ENCODE results near the gene TPX2. TPM values are rescaled to one million over a fixed set of nuclear protein-coding genes. Genes with fewer than 3 reads are reported as not detected.

TPX2 gene
- total RNA-seq, 4 donors from 2014 or later, result 5.9 to 10.2 (median 7.3) TPM

DNA sequence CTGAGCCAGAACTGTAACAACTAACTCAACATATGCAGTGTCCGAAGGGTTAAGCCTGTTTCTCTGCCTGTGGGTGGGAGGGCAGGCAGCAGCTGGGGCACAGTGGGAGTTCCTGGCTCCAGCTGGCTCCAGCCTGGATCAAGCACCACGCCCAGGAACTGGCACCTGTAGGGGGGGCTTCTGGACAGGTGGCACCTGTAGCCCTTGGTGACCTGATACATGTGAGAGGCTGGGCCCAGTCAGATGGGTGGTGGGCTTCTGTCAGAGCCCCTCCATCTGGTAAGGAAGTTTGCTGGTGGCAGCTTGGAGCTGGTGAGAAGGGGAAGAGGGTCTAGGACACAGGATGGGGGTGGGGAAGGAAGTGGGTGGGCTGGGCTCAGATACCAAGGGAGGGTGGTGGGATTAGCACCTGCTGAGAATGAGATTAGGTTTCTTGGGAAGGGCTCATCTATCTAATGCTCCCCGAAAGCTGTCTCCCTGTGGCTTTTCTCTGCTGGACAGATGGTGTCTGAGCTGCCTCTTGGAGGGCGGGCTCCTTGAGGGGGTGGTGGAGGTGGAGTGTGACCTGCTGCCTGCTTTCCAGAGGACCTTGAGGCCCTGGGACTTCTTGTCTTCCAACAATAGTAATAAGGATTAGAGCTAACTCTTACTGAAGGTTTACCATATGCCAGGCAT lies 45.0 kb upstream of the TPX2 start:
- DNase-seq (ENCODE audit: low spot score in 2 of 2), result no peak
- WGBS, 2 donors, result 63 to 68% methylated on average over 4 of the region's 4 CpGs

DNA sequence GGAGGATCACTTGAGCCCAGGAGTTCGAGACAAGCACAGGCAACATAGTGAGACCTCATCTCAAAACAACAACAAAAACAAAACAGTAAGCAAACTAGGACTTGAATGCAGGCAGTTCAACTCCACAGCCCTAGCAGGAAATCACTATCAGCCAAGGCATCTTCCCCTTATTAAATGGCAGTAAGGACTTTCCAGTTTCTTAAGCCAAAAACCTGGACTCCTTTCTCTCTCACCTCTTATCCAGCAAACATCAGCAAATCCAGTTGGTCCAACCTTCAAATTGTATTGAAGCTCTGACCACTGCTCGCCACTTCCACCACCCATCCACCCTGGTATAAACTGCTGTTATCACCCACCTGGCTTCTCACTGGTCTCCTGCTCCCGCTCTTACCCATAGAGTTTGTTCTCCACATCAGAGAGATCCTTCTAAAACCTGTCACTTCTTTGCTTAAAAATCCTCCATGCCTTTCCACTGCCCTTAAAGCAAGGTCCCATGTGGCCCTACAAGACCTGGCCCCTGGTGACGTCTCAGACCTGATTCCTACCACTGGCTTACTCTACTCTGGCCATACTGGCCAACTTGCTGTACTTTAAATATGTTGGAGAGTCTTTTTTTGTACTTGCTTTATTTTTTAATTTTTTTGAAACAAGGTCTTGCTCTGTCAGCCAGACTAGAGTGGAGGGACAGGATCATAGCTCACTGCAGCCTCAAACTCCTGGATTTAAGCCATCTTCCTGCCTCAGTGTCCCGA lies 44.1 kb upstream of the TPX2 start:
- H3K4me3 ChIP-seq (ENCODE audit: low read depth, poor library complexity, severe bottlenecking), result no peak overlapping the region
- DNase-seq (ENCODE audit: low spot score in 2 of 2), result no peak
- 75 to 88% methylated on average over 5 of the region's 5 CpGs for WGBS, 2 donors
- TF ChIP-seq, protein P1, sequence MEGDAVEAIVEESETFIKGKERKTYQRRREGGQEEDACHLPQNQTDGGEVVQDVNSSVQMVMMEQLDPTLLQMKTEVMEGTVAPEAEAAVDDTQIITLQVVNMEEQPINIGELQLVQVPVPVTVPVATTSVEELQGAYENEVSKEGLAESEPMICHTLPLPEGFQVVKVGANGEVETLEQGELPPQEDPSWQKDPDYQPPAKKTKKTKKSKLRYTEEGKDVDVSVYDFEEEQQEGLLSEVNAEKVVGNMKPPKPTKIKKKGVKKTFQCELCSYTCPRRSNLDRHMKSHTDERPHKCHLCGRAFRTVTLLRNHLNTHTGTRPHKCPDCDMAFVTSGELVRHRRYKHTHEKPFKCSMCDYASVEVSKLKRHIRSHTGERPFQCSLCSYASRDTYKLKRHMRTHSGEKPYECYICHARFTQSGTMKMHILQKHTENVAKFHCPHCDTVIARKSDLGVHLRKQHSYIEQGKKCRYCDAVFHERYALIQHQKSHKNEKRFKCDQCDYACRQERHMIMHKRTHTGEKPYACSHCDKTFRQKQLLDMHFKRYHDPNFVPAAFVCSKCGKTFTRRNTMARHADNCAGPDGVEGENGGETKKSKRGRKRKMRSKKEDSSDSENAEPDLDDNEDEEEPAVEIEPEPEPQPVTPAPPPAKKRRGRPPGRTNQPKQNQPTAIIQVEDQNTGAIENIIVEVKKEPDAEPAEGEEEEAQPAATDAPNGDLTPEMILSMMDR (IDR thresholded peaks at IDR 0.05), result no peak
- no peak for TF ChIP-seq POLR2A (IDR thresholded peaks at IDR 0.05)
- intact Hi-C loops (cut with DNase I; ENCODE audit: low total_unique reads), result no loop called here

More for the DNA sequence above, 45.0 kb upstream of the TPX2 start:
- intact Hi-C loops (cut with DNase I; ENCODE audit: low total_unique reads), result no loop called here
- TF ChIP-seq POLR2A (IDR thresholded peaks at IDR 0.05), result no peak
- TF ChIP-seq, protein P1 (IDR thresholded peaks at IDR 0.05), result no peak
- no peak overlapping the region for H3K4me3 ChIP-seq (ENCODE audit: low read depth, poor library complexity, severe bottlenecking)

- TF ChIP-seq, protein P1 (IDR thresholded peaks at IDR 0.05), result peak in 1 of 3 donors; percentile 100
- TF ChIP-seq POLR2A (IDR thresholded peaks at IDR 0.05), result no peak
- intact Hi-C loops (cut with DNase I; ENCODE audit: low total_unique reads), result no loop called here
- H3K4me3 ChIP-seq (ENCODE audit: low read depth, poor library complexity, severe bottlenecking), result no peak overlapping the region
- no peak for DNase-seq (ENCODE audit: low spot score in 2 of 2)
- 88 to 91% methylated on average over 12 of the region's 12 CpGs for WGBS, 2 donors
These were observed 43.0 kb upstream of the TPX2 start for GRCh38 chr20:31695849-31696804.

DNA sequence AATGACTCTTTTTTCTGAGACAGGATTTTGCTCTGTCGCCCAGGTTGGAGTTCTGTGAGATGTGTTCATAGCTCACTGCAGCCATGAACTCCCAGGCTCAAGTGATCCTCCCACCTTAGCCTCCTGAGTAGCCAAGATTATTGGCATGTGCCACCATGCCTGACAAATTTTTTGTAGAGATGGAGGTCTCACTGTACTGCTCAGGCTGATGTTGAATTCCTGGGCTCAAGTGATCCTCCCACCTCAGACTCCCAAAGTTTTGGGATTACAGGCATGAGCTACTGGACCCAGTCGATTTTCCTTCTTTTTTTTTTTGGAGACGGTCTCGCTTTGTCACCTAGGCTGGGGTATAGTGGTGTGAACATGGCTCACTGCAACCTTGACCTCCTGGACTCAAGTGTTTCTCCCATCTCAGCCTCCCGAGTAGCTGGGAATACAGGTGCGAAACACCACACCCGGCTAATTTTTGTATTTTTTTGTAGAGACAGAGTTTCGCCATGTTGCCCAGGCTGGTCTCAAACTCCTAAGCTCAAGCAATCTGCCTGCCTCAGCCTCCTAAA lies 40.8 kb upstream of the TPX2 start:
- TF ChIP-seq POLR2A (IDR thresholded peaks at IDR 0.05), result no peak
- TF ChIP-seq, protein P1 (IDR thresholded peaks at IDR 0.05), result no peak
- intact Hi-C loops (cut with DNase I; ENCODE audit: low total_unique reads), result no loop called here

More for the DNA sequence above, 40.8 kb upstream of the TPX2 start:
- WGBS, 2 donors, result 92 to 97% methylated on average over 8 of the region's 8 CpGs
- no peak for DNase-seq (ENCODE audit: low spot score in 2 of 2)
- no peak overlapping the region for H3K4me3 ChIP-seq (ENCODE audit: low read depth, poor library complexity, severe bottlenecking)

All from lower leg skin (tissue), 4 donors.